Activated CD8-positive, alpha-beta memory T cell treated with anti-CD3 and anti-CD28 coated beads, Interleukin-2, amount 50 U/mL, for 1 hour (primary cell): Measurements from ENCODE around the gene LIX1.
"Not testable (repeated sequence)": the region's sequence is repeated elsewhere in the genome, so short reads cannot be mapped to it uniquely, and the experiment has no call there.

Experiments used
- DNase-seq: peaks from one replicate; pipeline ENCODE4 v3.0.0-alpha.2; 2020; ENCODE audit errors: extremely low read depth

The LIX1 gene

DNA sequence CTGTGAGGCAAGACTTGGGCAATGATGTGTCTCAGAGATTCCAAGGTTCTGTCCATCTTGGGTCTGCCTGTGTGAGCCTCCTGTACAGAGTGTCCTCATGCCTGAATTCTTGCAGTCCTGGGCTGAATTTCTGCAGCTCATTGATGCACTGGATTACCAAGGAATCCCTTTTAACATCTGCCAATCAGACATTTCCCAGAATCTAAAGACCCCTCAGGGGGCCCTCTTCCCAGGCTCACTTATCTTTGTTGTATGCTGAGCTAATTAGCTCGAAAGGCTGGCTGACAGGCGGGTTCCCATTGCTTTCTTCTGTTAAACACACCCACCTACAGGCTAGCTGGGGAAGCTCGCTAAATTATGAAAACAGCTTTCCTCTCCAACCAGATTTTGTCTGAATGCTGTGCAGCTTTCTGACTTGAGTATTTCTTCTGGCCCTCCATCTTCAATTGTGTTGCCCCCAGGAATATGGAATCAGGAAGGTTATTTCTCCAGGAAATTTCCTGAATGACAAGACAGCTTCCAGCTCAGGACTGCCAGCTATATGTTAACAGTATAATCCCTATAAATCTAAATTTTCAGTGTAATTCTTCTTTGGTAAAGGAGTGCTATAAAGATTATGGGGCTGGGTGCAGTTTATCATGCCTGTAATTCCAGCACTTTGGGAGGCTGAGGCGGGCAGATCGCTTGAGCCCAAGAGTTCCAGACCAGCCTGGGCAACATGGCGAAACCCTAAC lies at the start of gene LIX1:
LIX1 (minus strand) TSS at position 91 of the 734 bp plus-strand sequence; CDS start at position 56, 35 bp downstream.
- DNase-seq = no peak

DNA sequence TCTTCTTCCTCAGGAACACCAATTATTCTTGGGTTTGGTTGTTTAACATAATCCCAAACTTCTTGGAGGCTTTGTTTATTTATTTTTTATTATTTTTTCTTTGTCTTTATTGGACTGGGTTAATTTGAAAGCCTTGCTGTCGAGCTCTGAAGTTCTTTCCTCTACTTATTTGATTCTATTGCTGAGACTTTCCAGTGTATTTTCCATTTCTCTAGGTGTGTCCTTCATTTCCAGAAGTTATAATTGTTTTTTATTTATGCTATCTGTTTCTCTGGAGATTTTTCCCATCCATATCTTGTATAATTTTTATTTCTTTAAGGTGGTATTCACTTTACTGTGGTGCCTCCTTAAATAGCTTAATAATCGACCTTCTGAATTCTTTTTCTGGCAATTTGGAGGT lies 49.5 kb upstream of the LIX1 start:
- DNase-seq = no peak

DNA sequence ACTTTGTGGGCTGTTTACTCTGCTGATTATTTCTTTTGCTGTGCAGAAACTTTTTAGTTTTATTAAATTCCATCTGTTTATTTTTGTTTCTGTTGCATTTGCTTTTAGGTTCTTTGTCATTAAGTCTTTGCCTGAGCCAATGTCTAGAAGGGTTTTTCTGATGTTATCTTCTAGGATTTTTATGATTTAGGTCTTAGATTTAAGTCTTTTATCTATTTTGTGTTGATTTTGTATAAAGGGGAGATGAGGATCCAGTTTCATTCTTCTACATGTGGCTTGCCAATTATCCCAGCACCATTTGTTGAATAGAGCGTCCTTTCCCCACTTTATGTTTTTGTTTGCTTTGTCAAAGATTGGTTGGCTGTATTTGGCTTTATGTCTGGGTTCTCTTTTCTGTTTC lies 47.1 kb upstream of the LIX1 start:
- not testable (repeated sequence) for DNase-seq

DNA sequence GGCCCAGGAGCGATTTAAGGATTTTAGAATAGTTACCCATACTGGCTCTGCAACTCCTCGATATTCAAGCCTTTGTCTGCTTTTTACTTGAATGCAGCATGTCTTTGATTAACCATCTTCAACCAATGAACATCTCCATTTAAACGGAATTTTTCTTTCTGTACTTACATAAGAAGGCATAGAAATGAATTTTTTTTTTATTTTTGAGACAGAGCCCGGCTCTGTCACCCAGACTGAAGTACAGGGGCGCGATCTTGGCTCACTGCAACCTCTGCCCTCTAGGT lies 41.5 kb upstream of the LIX1 start:
- no peak for DNase-seq

DNA sequence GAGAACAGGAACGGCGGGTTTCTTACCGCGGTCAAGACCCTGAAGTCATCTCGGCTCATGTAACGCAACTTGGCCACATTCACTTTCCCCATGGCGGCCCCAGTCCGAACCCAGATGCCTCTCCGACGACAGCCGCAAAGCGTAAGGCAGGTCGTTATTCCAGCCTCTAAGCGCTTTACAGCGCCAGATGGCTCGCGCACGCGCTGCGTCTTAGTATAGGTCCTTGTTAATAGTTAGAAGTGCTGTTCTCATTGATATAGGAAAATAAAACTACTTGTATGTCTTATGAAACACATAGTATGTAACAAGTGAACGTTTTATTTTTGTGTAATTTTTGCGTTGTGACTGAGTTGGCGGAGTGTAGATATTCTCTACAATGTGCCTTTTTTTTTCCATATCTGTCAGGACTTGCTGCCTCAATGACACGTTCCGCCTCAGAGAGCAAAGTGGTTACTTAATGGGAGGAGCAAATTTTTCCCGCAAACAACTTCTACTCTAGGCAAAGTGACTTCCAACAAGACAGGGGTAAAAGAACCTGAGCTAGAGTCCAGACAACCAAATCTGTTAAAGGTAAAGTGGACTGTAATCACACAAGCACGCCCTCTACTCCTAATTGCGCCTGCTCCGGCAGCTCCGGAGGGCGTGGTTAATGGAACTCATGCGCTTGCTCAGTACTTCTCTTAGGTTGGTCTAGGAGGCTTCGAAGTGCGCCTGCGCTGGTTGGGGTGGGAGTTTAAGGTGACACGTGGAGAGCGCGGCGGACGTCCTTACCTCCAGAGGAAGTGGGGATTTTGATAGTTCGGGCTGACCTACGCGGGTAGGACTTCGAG lies 40.9 kb upstream of the LIX1 start, which contains the start of gene RIOK2:
RIOK2 (minus strand) TSS at position 148 of the 830 bp plus-strand sequence; CDS start at position 92, 56 bp downstream.
- DNase-seq = peak; percentile 84

DNA sequence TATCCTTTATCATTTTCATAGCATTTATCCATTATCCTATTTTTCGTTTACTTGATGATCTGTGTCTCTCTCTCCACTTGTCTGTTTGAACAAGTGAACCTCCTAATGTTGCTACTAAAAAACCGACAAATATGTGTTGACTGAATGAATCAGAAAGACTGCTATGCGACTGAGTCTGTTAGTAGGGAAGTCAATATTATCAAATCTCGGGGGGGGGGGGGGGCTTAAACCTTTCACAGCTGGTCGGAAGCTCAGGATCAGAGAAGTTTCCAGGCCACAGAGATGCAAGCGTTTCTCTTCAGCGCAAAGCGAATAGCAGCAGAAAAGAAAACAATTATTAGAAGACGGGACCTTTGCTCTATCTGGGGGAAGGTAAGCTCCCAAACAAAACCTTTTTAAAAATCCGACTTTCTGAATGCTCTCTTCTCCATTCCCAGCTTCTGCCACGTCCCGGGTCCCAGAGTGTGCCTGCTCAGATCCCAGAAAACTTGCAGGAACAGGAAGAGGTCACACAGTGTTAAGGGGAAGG lies 40.2 kb upstream of the LIX1 start:
- no peak for DNase-seq

DNA sequence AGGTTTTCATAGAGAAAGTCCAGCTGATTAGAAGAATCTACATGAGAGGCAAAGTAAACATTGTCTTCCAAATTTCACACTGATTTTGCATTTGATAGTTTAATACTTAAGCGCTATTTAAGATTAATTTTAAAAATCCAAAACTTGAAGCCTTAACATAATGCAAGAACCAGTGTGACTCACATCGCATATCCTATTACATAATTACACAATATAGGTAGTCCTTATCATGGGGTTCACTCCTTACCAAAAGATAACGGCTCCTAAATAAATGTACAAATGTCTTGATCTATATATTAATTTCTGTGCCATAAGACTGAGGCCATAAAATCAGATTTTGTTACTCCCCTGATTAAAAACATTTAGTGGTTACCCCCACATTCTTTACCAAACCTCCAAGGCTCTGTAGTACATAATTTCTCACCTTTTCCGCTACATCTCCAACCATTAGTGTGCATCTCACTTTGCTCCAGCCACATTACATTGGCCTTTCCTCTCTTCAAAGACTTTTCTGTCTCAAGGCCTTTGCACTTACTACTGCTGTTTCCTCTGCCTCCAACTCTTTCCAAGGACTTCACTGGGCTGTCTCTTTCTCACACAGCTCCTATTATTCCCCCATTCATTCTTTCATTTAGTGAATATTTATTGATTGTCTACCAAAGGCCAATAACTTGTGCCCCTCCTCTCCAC lies 39.6 kb upstream of the LIX1 start:
- DNase-seq = no peak

DNA sequence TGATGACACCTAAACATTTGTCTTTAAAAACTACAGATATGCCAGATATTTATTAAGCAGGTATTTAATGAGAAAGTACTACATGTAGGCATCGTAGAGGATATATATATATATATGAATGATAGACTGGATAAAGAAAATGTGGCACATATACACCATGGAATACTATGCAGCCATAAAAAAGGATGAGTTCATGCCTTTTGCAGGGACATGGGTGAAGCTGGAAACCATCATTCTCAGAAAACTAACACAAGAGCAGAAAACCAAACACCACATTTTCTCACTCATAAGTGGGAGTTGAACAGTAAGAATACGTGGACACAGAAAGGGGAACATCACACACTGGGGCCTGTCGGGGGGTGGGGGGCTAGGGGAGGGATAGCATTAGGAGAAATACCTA lies 37.0 kb upstream of the LIX1 start:
- not testable (repeated sequence) for DNase-seq

DNA sequence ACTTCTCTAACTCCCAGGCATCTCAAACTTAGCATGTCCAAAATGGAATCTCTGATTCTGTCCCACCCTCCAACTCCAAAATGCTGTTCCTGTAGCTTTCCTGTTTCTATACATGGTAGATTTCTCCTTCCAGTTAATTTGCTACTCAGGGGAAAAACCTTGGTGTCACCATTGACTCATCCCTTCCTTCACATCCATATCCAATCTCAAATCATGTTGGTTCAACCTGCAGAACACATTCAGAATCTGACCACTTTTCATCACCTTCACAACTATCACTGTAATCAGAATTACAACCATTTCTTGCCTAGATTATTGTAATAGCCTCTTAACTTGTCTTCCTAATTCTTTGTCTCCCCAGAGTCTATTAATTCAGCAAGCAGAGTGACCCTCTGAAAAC lies 29.8 kb upstream of the LIX1 start:
- DNase-seq = no peak

DNA sequence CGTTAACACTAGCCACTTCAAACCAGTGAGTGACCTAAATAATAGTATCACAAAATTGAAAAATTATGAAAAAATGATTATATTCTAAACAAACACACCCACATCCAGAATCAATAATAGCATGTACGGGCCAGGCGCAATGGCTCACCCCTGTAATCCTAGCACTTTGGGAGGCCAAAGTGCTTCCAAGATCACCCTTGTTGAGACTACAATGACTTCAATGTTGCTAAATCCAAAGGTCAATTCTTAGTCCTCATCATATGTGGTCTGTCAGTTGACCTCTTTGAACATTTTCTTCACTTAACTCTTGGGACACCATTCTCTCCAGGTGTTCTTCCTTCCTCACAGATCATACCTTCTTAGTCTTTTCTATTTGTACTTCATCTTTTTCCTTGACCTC lies 29.3 kb upstream of the LIX1 start:
- no peak for DNase-seq

DNA sequence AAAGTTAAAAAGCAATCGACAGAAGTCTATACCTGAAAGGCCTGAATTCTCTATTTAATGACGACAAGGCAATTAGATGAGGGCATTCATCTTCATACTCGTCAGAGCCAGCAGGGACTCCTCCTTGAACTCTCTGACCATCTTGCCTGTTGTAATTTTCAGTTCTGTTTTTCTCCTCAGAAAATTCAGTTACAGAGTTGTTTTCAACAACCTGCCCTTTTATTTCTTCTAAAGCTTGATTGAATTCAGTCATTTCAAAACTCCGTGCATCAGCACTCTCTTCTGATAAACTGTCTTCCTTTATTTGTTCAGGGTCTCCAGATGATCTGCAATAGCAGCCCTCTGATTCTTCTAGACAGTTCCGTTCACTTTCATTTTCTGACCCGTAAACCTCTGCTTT lies 25.0 kb upstream of the LIX1 start:
- no peak for DNase-seq

DNA sequence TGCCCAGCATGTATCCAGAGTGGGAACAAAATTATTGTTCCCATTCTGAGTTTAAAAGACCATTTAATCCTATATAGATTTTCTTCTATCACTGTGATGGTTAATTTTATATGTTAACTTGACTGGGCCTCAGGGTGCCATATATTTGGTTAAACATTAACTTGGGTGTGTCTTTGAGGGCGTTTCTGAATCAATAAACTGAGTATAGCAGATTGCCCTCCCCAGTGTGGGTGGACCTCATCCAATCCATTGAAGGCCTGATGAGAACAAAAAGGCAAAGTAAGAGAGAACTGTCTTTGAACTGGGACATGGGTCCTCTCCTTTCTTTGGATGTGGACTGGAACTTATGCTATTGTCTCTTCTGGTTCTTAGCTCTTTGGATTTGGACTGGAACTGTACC lies 23.3 kb upstream of the LIX1 start:
- no peak for DNase-seq

DNA sequence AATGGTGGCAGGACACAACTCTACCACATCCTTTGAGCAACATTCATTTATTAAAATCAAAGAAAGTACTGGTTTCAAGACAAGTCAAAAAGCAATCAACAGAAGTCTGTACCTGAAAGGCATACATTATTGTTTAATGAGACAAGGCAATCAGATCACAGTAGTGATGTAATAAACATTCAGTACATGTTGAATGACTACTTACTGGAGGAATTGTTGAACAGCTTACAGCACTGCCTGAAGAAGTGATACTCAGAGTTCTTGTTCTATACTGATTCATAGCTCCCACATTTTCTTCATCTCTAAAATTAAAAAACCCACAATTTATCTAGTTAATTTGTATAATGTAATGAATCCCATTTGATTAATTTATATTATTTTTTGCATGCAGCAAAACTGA lies 22.4 kb upstream of the LIX1 start:
- no peak for DNase-seq

DNA sequence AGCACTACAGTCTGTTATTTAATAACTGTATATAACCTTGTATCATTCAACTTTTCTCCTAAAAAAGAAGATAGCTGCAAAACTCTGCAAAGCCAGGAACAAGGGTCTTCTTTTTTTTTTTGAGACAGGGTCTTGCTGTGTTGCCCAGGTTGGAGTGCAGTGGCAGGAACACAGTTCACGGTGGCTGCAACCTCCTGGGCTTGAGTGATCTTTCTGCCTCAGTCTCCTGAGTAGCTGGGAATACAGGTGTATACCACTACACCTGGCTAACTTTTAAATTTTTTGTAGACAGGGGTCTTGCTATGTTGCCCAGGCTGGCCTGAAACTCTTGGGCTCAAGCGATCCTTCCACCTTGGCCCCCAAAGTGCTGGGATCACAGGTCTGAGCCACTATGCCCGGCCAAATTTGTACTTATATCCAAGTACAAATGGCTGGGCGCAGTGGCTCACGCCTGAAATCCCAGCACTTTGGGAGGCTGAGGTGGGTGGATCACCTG lies 21.4 kb upstream of the LIX1 start:
- DNase-seq = no peak

DNA sequence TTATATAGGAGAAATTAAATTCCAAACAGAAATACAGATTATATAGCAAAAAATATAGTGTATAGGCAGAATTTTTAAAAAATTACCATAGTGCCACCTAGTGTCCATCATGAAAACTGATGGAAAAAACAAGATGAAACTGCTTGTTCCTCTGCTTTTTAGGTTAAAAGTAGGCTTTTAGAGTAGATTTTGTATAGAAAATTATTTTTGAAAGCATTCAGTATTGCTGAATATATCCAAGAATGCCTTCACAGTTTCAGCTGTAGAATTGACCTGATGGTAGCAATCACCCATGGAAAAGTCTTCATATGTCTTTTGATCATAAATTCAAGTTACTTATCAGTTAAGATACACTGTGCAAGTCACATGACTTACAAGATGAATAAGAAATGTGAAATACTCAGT lies 21.0 kb upstream of the LIX1 start:
- DNase-seq = no peak

DNA sequence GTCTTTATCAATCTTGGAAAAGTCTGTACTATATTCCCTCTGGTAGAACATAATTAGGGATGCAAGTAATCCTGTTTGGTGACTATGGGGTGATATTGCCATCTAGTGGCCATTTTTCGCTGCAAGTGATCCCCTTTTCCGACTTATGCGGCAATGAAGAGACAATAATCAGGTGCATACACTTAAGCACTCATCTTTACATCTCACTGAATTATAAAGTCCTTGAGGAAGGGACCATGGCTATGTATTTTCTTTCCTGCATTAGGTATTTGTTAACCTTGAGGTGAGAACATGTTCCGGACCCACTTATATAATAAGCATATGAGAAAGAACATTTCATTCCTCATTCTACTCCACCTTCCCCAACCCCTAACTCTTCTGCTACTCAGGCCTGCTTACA lies 19.6 kb upstream of the LIX1 start:
- peak; percentile 7 for DNase-seq

DNA sequence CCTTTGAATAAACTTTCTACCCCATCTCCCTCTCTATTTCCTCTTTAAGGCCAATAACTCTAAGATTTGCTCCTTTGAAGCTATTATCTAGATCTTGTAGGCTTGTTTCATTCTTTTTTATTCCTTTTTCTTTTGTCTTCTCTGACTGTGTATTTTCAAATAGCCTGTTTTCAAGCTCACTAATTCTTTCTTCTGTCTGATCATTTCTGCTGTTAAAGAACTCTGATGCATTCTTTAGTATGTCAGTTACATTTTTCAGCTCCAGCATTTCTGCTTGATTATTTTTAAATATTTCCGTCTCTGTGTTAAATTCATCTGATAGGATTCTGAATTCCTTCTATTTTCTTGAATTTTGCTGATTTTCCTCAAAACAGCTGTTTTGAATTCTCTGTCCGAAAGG lies 15.3 kb upstream of the LIX1 start:
- DNase-seq = no peak

DNA sequence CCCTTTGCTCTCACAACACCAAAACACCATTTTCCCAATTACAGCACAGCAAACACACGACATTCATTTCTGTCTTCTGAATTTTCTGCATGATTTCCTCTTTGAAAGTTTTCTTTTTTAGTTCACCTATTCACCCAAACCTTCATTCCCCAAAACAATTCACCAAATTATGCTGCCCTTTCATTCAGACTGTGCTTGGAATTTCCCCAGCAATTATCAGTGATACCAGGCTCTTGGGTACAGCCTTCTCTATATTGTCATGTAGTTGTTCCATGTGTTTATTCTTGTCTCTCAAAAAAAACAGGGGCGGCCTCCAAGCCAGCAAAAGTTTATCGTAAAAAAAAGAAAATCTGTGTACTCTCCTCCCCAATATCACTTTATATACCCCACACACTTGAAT lies 9.0 kb upstream of the LIX1 start:
- no peak for DNase-seq

DNA sequence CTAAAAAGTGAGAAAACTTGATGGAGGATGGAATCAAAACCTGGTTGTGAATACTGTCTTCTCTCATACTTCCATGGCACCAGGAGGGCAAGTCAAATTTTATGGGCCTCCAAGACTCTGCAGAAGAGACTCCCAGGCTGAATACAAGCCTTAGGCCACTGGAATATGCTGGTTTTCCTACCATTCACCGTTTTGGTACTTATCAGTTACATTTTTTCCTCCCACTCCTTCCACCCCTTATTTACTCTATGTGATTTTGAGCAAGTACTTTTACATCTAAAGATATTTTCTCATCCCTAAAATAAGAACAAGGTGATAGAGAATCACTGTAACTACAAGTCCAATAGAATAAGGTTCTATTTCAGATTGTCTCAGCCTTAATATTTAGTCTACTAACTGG lies 8.0 kb upstream of the LIX1 start:
- DNase-seq = no peak

DNA sequence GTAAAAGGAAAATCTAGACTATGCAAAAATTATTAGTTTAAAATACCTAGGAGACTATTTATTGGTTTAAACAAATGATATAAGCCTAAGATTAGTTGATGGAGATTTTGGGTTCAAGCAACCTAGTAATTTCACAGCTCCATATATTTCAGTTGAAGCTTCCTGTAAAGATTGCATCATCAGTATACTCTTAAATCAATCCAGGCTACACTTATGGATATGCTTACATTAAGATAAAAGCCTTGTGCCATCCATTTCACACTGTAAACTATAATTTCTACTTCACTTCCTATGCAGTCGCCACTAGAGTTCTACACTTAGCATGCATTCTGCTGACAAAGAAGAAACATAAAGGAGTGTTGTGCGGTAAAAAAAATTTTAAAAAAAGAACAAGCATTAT lies 7.3 kb upstream of the LIX1 start:
- DNase-seq = no peak

DNA sequence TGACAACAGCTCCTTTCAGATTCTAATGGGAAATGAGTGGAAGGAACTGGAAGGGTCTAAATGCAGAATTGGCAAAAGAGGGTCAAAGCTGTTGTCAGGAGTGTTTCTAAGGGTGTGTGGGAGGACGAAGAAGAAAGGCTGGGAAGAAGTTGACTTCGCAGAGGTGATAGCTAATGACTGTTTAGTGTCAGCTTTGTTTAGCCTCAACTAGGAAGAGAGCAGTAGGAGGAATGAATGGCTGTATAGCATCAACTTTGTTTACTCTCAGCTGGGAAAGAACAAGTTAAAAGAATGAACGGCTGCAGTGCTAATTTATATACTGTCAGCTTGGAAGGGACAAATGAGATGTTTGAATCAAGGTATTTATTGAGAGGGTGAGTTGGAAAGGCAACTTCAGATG lies 5.9 kb upstream of the LIX1 start:
- DNase-seq = no peak

DNA sequence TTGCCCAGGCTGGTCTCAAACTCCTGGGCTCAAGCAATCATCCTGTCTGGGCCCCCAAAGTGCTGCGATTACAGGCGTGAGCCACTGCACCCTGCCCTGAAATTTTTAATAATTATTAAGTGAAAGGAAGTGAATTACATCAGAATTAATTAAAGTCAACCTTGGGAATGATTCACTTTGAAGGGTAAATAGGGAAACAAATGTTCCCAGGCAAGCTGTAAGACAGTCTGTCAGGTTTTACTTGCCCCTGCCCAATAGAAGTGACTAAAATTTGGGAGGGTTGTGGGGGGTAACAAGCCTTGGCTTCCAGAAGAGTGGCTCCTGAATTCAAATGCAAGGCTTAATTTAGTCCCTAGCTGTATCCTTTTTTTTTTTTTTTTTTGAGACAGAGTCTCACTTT lies 1.3 kb upstream of the LIX1 start:
- no peak for DNase-seq
